Peyer's patch (tissue), 4 donors: ENCODE results near the gene SERPINB5.

Experiments used
- CTCF ChIP-seq, 6 experiments: fragments of 450-650 bp in 4 of 6; fragments of 200-600 bp in 2 of 6; sonication (generic) in 1 of 6; IDR thresholded peaks; one replicate each; pipeline ENCODE4 v1.5.1; 2017 to 2019; ENCODE audit warnings: antibody characterized with exemption in 6 of 6, mild to moderate bottlenecking in 3 of 6, moderate library complexity in 1 of 6
- POLR2A ChIP-seq, 2 donors: fragments of 450-650 bp; IDR thresholded peaks; one replicate each; pipeline ENCODE4 v1.5.1; 2017; ENCODE audit warnings: antibody characterized with exemption in 2 of 2, mild to moderate bottlenecking in 2 of 2, moderate library complexity in 2 of 2

GRCh38 chr18:63431180-63431579, 45.6 kb upstream of the SERPINB5 start:
- TF ChIP-seq CTCF (IDR thresholded peaks at IDR 0.05) (no peak), POLR2A (IDR thresholded peaks at IDR 0.05) (no peak)
